Measurements from ENCODE around the gene TEPSIN. TPM values are rescaled to one million over a fixed set of nuclear protein-coding genes. Genes with fewer than 3 reads are reported as not detected.

Gene TEPSIN
- total and polyA plus RNA-seq, 2 donors (not counting 3 experiments of a cell fraction or from before 2014, with no cell fraction given): 41.6 to 45.3 TPM

- Histone ChIP-seq H3K9me1 (replicated peaks; ENCODE audit: control insufficient read depth, extremely low read depth, insufficient read depth, low read length) (no peaks in the 10 kb centered on the region), H3K27me3 (ENCODE audit: control insufficient read depth in 2 of 2, insufficient read depth in 2 of 2, low read length in 2 of 2) (no peaks in the 10 kb centered on the region), H4K20me1 (replicated peaks; ENCODE audit: control insufficient read depth, extremely low read depth, insufficient read depth, low read length) (no peaks in the 10 kb centered on the region), H3K9ac (replicated peaks; ENCODE audit: extremely low read depth, insufficient read depth, low read length) (no peak overlapping the region), H3K4me1 (ENCODE audit: control insufficient read depth, extremely low read depth, insufficient read depth, low read length) (peaks cover 6% of the 10 kb centered on the region), H3K79me2 (ENCODE audit: control insufficient read depth, insufficient read depth, low read length) (no peaks in the 10 kb centered on the region), H3K27ac (ENCODE audit: insufficient read depth, low read depth, low read length) (no peak overlapping the region), H3K4me3 (replicated peaks in 1 of 3; ENCODE audit: insufficient read depth in 1 of 3, low read depth in 1 of 3, low read length in 3 of 3) (no peak overlapping the region), H3K36me3 (ENCODE audit: control insufficient read depth in 2 of 2, extremely low read depth in 1 of 2, insufficient read depth in 2 of 2, low read length in 2 of 2) (no peaks in the 10 kb centered on the region), H2AFZ (ENCODE audit: low read depth, low read length) (no peak overlapping the region), H3K9me3 (replicated peaks; ENCODE audit: control insufficient read depth, insufficient read depth, low read length) (no peaks in the 10 kb centered on the region), H3K4me2 (ENCODE audit: insufficient read depth, low read length) (no peak overlapping the region)
- dilution Hi-C loops (cut with MboI; ENCODE audit: extremely low pct_ligation_motif_present, low sequenced_read_pairs) (no loop called here), intact Hi-C loops (cut with micrococcal nuclease) (no loop called here)
- CTCF ChIA-PET: no interaction called here
- no peak for TF ChIP-seq MYC (IDR thresholded peaks at IDR 0.05; ENCODE audit: low read depth, low read length)
- TF ChIP-seq JUN (IDR thresholded peaks at IDR 0.05; ENCODE audit: borderline replicate concordance, insufficient read depth, insufficient read length, low read depth): no peak
- no peak for TF ChIP-seq MAX (IDR thresholded peaks at IDR 0.05; ENCODE audit: insufficient read depth, insufficient read length)
- TF ChIP-seq POLR2AphosphoS5 (IDR thresholded peaks at IDR 0.05; ENCODE audit: insufficient read depth, low read depth, low read length): no peak
- no peak for TF ChIP-seq CTCF (IDR thresholded peaks at IDR 0.05; ENCODE audit: extremely low read depth in 1 of 2, insufficient read depth in 1 of 2, low read depth in 1 of 2, low read length in 2 of 2)
- FAIRE-seq (no peak), DNase-seq (ENCODE audit: low read depth, low spot score) (no peak)
- no TSS peak for BruUV-seq (replicated peaks)
- POLR2A ChIA-PET: no interaction called here
These were observed 24.9 kb downstream of the TEPSIN start for GRCh38 chr17:81213978-81214377.

- H3K4me2 ChIP-seq (ENCODE audit: insufficient read depth, low read length): no peak overlapping the region
- no peaks in the 10 kb centered on the region for H3K27me3 ChIP-seq (ENCODE audit: control insufficient read depth in 2 of 2, insufficient read depth in 2 of 2, low read length in 2 of 2)
- no peak for TF ChIP-seq MYC (IDR thresholded peaks at IDR 0.05; ENCODE audit: low read depth, low read length)
- no peak for TF ChIP-seq GATA2 (IDR thresholded peaks at IDR 0.05; ENCODE audit: insufficient read depth, insufficient read length, low read depth, low read length)
- TF ChIP-seq FOS (IDR thresholded peaks at IDR 0.05; ENCODE audit: borderline replicate concordance, insufficient read depth, low read length): no peak
- TF ChIP-seq MAX (IDR thresholded peaks at IDR 0.05; ENCODE audit: insufficient read depth, insufficient read length): no peak
- no peak for TF ChIP-seq CTCF (IDR thresholded peaks at IDR 0.05; ENCODE audit: extremely low read depth in 1 of 2, insufficient read depth in 1 of 2, low read depth in 1 of 2, low read length in 2 of 2)
- no peak for TF ChIP-seq EZH2 (IDR thresholded peaks at IDR 0.05; ENCODE audit: borderline replicate concordance, low read depth, low read length, severe bottlenecking)
- no peaks in the 10 kb centered on the region for H3K79me2 ChIP-seq (ENCODE audit: control insufficient read depth, insufficient read depth, low read length)
- H3K4me1 ChIP-seq (ENCODE audit: control insufficient read depth, extremely low read depth, insufficient read depth, low read length): peaks cover 6% of the 10 kb centered on the region
- H3K27ac ChIP-seq (ENCODE audit: insufficient read depth, low read depth, low read length): no peak overlapping the region
- ChIA-PET POLR2A (no interaction called here), CTCF (no interaction called here)
- no peaks in the 10 kb centered on the region for H3K9me1 ChIP-seq (replicated peaks; ENCODE audit: control insufficient read depth, extremely low read depth, insufficient read depth, low read length)
- DNase-seq (ENCODE audit: low read depth, low spot score) (no peak), FAIRE-seq (no peak)
- H3K36me3 ChIP-seq (ENCODE audit: control insufficient read depth in 2 of 2, extremely low read depth in 1 of 2, insufficient read depth in 2 of 2, low read length in 2 of 2): no peaks in the 10 kb centered on the region
- dilution Hi-C loops (cut with MboI; ENCODE audit: extremely low pct_ligation_motif_present, low sequenced_read_pairs) (no loop called here), intact Hi-C loops (cut with micrococcal nuclease) (no loop called here)
- no peak overlapping the region for H3K4me3 ChIP-seq (replicated peaks in 1 of 3; ENCODE audit: insufficient read depth in 1 of 3, low read depth in 1 of 3, low read length in 3 of 3)
- H3K9me3 ChIP-seq (replicated peaks; ENCODE audit: control insufficient read depth, insufficient read depth, low read length): no peaks in the 10 kb centered on the region
- no peaks in the 10 kb centered on the region for H4K20me1 ChIP-seq (replicated peaks; ENCODE audit: control insufficient read depth, extremely low read depth, insufficient read depth, low read length)
- H3K9ac ChIP-seq (replicated peaks; ENCODE audit: extremely low read depth, insufficient read depth, low read length): no peak overlapping the region
- no peak overlapping the region for H2AFZ ChIP-seq (ENCODE audit: low read depth, low read length)
- BruUV-seq (replicated peaks): no TSS peak
These were observed 26.5 kb downstream of the TEPSIN start for GRCh38 chr17:81212365-81212764.

Data from endothelial cell of umbilical vein (primary cell).